Measurements from ENCODE around the gene GEMIN4. TPM values are rescaled to one million over a fixed set of nuclear protein-coding genes. Genes with fewer than 3 reads are reported as not detected.
A peak's percentile ranks its signal among the peaks of the same experiment; 100 is the strongest.

Gene GEMIN4
- total RNA-seq, 1 donor from 2014 or later = 30.5 TPM

DNA sequence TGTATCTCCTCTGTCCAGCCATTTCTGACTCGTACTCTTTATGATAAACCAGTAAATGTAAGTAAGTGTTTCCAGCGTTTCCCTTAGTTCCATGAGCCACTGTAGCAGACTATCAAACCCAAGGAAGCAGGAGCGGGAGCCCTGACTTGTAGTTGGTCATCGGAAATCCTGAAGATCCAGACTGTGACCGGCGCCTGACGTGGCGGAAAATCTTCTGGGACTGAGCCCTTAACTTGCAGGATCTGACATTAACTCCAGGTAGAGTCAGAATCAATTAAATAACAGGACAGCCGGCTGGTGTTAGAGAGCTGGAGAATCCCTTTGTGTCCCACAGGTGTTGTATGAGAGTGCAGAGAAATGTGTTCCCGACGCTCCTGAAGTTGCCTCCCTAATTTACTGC, 26.0 kb upstream of the GEMIN4 start:
- H3K36me3 Mint-ChIP-seq (ENCODE audit: low read depth) = peaks cover 62% of the 10 kb centered on the region
- no peak for TF ChIP-seq CTCF (IDR thresholded peaks at IDR 0.05)
- ChIA-PET CTCF (interaction anchor here (1.0 to 2.1 kb wide), 2 partner anchors 218 to 366 kb away, joined by 3 to 4 read pairs; partner anchors contain the start of gene TIMM22), POLR2A (no interaction called here)
- no peak for ATAC-seq (ENCODE audit: low read depth)
- H3K27me3 Mint-ChIP-seq = no peaks in the 10 kb centered on the region
- no peak overlapping the region for H3K4me3 Mint-ChIP-seq
- DNase-seq = no peak
- no peaks in the 10 kb centered on the region for H3K9me3 Mint-ChIP-seq
- intact Hi-C loops (cut with micrococcal nuclease) = no loop called here
- no peak overlapping the region for H3K27ac Mint-ChIP-seq
- peaks cover 21% of the 10 kb centered on the region for H3K4me1 Mint-ChIP-seq

- peaks cover 84% of the 10 kb centered on the region for H3K36me3 Mint-ChIP-seq (ENCODE audit: low read depth)
- no peak for DNase-seq
- H3K27ac Mint-ChIP-seq = no peak overlapping the region
- intact Hi-C loops (cut with micrococcal nuclease) = no loop called here
- TF ChIP-seq CTCF (IDR thresholded peaks at IDR 0.05) = no peak
- ATAC-seq (ENCODE audit: low read depth) = no peak
- no peak overlapping the region for H3K4me3 Mint-ChIP-seq
- no peaks in the 10 kb centered on the region for H3K4me1 Mint-ChIP-seq
- no peaks in the 10 kb centered on the region for H3K27me3 Mint-ChIP-seq
- ChIA-PET CTCF (no interaction called here), POLR2A (no interaction called here)
- H3K9me3 Mint-ChIP-seq = no peaks in the 10 kb centered on the region
Measured at GRCh38 chr17:774313-774584, 22.2 kb upstream of the GEMIN4 start.

DNA sequence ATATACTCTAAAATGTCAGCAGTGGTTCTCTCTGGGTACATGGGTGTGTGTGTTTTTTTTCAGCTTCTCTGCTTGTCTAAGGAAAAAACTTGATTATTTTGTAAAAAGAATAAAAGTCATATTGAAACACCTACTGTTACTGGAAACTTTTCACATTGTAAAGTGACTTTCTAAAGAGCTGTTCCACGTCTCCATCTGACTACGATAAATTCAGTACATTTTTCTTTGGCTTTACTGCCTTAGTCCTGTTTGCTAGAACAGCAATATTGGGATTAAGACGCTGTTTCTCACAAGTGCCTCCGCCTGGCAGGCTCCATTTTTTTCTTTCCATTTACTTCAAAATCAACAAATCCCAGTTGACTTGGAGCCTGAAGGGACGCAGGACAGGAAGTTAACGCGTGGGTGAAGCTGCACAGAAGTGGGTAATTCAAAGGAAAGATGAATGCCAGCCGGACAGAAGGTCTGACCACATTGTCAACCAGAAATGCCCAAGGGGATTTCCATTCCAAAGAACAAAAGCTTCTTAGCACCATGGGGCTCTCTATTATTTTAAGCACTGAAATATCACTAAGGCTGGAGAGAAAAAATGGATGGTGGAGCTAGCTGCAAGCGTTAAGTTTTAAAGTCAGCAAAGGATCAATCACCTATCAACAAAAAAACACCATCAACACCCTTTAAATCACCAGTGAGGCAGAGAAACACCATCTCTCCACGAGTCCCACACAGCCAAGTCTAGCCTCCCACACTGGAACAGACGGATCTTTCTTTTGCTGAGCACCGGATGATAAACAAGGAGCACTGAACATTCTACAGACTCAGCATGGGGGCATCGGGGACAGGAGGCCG, 21.6 kb upstream of the GEMIN4 start:
- H3K27ac Mint-ChIP-seq = peak overlapping the region; percentile 26
- ChIA-PET CTCF (no interaction called here), POLR2A (no interaction called here)
- H3K4me3 Mint-ChIP-seq = no peak overlapping the region
- peaks cover 89% of the 10 kb centered on the region for H3K36me3 Mint-ChIP-seq (ENCODE audit: low read depth)
- intact Hi-C loops (cut with micrococcal nuclease) = no loop called here
- no peaks in the 10 kb centered on the region for H3K4me1 Mint-ChIP-seq
- no peak for DNase-seq
- no peaks in the 10 kb centered on the region for H3K27me3 Mint-ChIP-seq
- TF ChIP-seq CTCF (IDR thresholded peaks at IDR 0.05) = no peak
- ATAC-seq (ENCODE audit: low read depth) = no peak
- no peaks in the 10 kb centered on the region for H3K9me3 Mint-ChIP-seq

- H3K4me3 Mint-ChIP-seq = no peak overlapping the region
- CTCF ChIA-PET = no interaction called here
- H3K4me1 Mint-ChIP-seq = no peaks in the 10 kb centered on the region
- H3K36me3 Mint-ChIP-seq (ENCODE audit: low read depth) = peaks cover 86% of the 10 kb centered on the region
- no peak for ATAC-seq (ENCODE audit: low read depth)
- H3K27ac Mint-ChIP-seq = no peak overlapping the region
- intact Hi-C loops (cut with micrococcal nuclease) = no loop called here
- no peak for TF ChIP-seq CTCF (IDR thresholded peaks at IDR 0.05)
- H3K27me3 Mint-ChIP-seq = no peaks in the 10 kb centered on the region
- no peaks in the 10 kb centered on the region for H3K9me3 Mint-ChIP-seq
- POLR2A ChIA-PET = no interaction called here
- DNase-seq = no peak
Measured at GRCh38 chr17:773016-773415, 21.0 kb upstream of the GEMIN4 start.

DNA sequence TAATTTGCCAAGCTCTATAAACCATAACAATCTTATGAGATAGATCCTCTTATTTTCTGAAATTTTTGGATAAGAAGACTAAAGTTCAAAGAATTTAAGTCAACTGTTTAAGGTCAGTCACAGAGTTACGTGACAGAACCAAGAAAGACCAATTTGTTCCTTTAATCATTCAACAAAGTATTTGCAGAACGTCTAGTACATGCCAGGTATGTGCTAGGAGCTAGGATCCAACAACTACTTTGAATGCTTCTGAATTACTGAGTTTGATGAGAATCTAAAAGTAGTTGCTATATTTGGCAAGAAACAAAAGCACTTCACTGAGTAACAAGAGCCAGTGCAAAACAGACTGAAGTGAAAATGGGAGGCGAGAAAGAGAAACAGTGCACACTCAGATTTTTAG, 15.0 kb upstream of the GEMIN4 start:
- POLR2A ChIA-PET = no interaction called here
- intact Hi-C loops (cut with micrococcal nuclease) = no loop called here
- H3K36me3 Mint-ChIP-seq (ENCODE audit: low read depth) = peaks cover 68% of the 10 kb centered on the region
- CTCF ChIA-PET = no interaction called here
- TF ChIP-seq CTCF (IDR thresholded peaks at IDR 0.05) = no peak
- H3K4me3 Mint-ChIP-seq = no peak overlapping the region
- H3K27me3 Mint-ChIP-seq = no peaks in the 10 kb centered on the region
- H3K9me3 Mint-ChIP-seq = no peaks in the 10 kb centered on the region
- ATAC-seq (ENCODE audit: low read depth) = no peak
- no peaks in the 10 kb centered on the region for H3K4me1 Mint-ChIP-seq
- no peak overlapping the region for H3K27ac Mint-ChIP-seq
- DNase-seq = no peak
